Hepatocyte (in vitro differentiated cells): ENCODE measurements around the gene KCNMA1. TPM values are rescaled to one million over a fixed set of nuclear protein-coding genes. Genes with fewer than 3 reads are reported as not detected.

Experiments
- DNase-seq: peaks from one replicate; pipeline ENCODE4 v3.0.0-alpha.2; 2016; ENCODE audit warnings: low spot score
- H2AFZ ChIP-seq: fragments of 200-600 bp; sonication (generic); 2 replicates; pipeline ENCODE4 v1.6.0; 2016; ENCODE audit warnings: antibody characterized with exemption, mild to moderate bottlenecking
- H3K27ac ChIP-seq: fragments of 200-600 bp; sonication (generic); 2 replicates; pipeline ENCODE4 v1.5.1; 2016; ENCODE audit warnings: mild to moderate bottlenecking
- H3K27me3 ChIP-seq: fragments of 200-600 bp; sonication (generic); 2 replicates; pipeline ENCODE4 v1.6.1; 2016
- H3K36me3 ChIP-seq: fragments of 200-600 bp; sonication (generic); replicated peaks from 2 replicates; pipeline ENCODE4 v1.5.1; 2016; ENCODE audit warnings: low read depth; ENCODE audit not compliant: insufficient read depth
- H3K4me1 ChIP-seq: fragments of 200-600 bp; sonication (generic); 2 replicates; pipeline ENCODE4 v1.5.1; 2016; ENCODE audit warnings: mild to moderate bottlenecking, moderate library complexity; ENCODE audit not compliant: insufficient read depth
- H3K4me2 ChIP-seq: fragments of 200-600 bp; sonication (generic); 2 replicates; pipeline ENCODE4 v1.6.0; 2016
- H3K4me3 ChIP-seq: fragments of 200-600 bp; sonication (generic); 2 replicates; pipeline ENCODE4 v1.5.1; 2016; ENCODE audit warnings: mild to moderate bottlenecking
- H3K79me2 ChIP-seq: fragments of 200-600 bp; sonication (generic); 2 replicates; pipeline ENCODE4 v1.6.0; 2017; ENCODE audit warnings: mild to moderate bottlenecking
- H3K9me2 ChIP-seq: fragments of 200-600 bp; sonication (generic); replicated peaks from 2 replicates; pipeline ENCODE4 v1.6.0; 2017; ENCODE audit warnings: mild to moderate bottlenecking; ENCODE audit not compliant: insufficient read depth
- H3K9me3 ChIP-seq: fragments of 200-600 bp; sonication (generic); 2 replicates; pipeline ENCODE4 v1.5.1; 2016; ENCODE audit warnings: low read depth, mild to moderate bottlenecking
- H4K20me1 ChIP-seq: fragments of 200-600 bp; sonication (generic); 2 replicates; pipeline ENCODE4 v1.6.0; 2016; ENCODE audit warnings: mild to moderate bottlenecking; ENCODE audit not compliant: insufficient read depth, poor library complexity, severe bottlenecking
- EZH2 ChIP-seq: fragments of 200-600 bp; sonication (generic); IDR thresholded peaks from 2 replicates; pipeline ENCODE4 v1.6.1; 2016; ENCODE audit warnings: antibody characterized with exemption, mild to moderate bottlenecking, borderline replicate concordance
- EZH2phosphoT487 ChIP-seq: fragments of 200-600 bp; sonication (generic); IDR thresholded peaks from one replicate; pipeline ENCODE4 v1.6.1; 2018; ENCODE audit warnings: antibody characterized with exemption, mild to moderate bottlenecking, low read depth, moderate library complexity; ENCODE audit not compliant: unreplicated experiment, severe bottlenecking
- WGBS: methylation state at CpG from one replicate; pipeline ENCODE4 v1.1.6; 2016; ENCODE audit warnings: low lambda C conversion rate; ENCODE audit errors: missing lambda C conversion rate; 5-methylcytosine and 5-hydroxymethylcytosine counted together
- polyA plus RNA-seq: library from polyadenylated mRNA; unstranded; fragments of >200 nt; fragmentation: Nextera tagmentation; extraction: Ambion mirVana; gene quantifications from 2 replicates; pipeline ENCODE4 v1.2.1, GENCODE V29; 2016
- total RNA-seq: library from RNA; depleted of rRNA; stranded (reverse); fragments of >200 nt; gene quantifications from 2 replicates; pipeline ENCODE4 v1.2.3, GENCODE V29; 2014
- TF ChIP-seq, protein P1 (sequence below): fragments of 200-600 bp; sonication (generic); IDR thresholded peaks from 2 replicates; pipeline ENCODE4 v1.5.1; 2016; ENCODE audit warnings: antibody characterized with exemption, mild to moderate bottlenecking; ENCODE audit not compliant: poor library complexity

The KCNMA1 gene
- total and polyA plus RNA-seq, 2 experiments from 2014 or later, result 42.6 to 73.3 TPM

DNA sequence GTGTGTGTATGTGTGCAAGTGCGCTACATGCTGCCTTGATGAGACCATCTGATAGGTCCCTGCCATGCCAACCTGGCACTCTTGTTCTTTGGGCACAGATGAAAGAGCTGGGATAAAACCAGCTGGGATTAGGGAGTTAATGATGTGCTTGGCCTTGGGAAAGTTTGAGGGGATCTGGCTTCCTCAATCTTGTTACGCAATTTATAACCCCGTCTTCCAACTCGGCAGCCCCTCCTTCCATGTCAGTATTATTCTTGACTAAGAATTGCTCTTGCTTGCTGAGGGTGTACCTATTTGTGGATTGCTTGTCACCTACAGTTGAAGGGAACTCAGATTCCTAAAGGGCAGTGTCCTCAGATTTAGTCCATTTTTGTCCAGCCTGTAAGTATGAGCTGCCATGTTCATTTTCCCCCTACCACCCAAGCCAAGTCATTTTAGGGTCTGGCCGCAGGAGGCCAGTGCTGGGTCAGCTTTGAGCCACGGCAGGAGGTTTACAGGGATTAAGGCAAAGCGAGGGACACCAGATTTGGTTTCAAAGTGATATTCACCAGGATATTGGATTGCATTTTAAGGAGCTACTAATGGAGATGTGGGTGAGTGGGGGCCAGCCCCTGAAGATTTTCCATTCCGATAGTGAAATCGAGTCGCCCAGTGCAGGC, 34.1 kb upstream of the KCNMA1 start:
- Histone ChIP-seq H3K4me1 (no peaks in the 10 kb centered on the region), H4K20me1 (no peaks in the 10 kb centered on the region), H3K79me2 (no peaks in the 10 kb centered on the region), H3K27me3 (no peaks in the 10 kb centered on the region), H3K36me3 (no peaks in the 10 kb centered on the region), H3K4me2 (no peak overlapping the region), H2AFZ (no peak overlapping the region), H3K27ac (no peak overlapping the region), H3K4me3 (no peak overlapping the region), H3K9me3 (no peaks in the 10 kb centered on the region), H3K9me2 (no peaks in the 10 kb centered on the region)
- WGBS, result 74% methylated on average over 10 of the region's 10 CpGs
- DNase-seq, result no peak
- TF ChIP-seq EZH2, result no peak
- TF ChIP-seq, protein P1, sequence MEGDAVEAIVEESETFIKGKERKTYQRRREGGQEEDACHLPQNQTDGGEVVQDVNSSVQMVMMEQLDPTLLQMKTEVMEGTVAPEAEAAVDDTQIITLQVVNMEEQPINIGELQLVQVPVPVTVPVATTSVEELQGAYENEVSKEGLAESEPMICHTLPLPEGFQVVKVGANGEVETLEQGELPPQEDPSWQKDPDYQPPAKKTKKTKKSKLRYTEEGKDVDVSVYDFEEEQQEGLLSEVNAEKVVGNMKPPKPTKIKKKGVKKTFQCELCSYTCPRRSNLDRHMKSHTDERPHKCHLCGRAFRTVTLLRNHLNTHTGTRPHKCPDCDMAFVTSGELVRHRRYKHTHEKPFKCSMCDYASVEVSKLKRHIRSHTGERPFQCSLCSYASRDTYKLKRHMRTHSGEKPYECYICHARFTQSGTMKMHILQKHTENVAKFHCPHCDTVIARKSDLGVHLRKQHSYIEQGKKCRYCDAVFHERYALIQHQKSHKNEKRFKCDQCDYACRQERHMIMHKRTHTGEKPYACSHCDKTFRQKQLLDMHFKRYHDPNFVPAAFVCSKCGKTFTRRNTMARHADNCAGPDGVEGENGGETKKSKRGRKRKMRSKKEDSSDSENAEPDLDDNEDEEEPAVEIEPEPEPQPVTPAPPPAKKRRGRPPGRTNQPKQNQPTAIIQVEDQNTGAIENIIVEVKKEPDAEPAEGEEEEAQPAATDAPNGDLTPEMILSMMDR, result no peak
- TF ChIP-seq EZH2phosphoT487, result no peak

DNA sequence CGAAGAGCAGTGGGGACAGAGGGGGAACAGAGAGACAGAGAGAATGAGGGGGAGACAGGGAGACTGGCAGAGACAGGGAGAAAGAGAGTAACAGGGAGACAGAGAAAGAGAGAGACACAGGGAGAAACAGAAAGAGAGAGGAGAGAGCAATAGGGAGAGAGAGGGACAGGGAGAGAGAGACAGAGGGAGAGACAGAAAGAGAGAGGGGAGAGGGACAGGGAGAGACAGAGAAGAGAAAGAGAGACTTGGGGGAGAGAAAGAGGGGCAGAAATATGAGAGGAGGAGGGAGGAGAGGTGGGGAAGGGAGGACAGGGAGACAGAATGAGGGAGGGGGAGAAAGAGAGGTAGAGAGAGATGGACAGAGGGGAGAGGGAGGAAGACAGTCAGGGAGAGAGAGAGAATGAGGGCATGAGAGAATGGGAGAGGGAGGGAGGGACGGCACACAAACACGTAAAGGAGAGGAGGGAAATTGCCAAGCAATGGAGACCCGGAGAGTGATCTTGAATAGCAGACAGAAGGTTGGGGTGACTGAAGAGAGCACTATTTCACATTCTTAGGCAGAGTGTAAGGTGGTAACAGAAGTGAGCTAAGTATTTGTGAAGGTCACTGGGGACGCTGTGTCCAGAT, 33.3 kb upstream of the KCNMA1 start:
- no peak for DNase-seq
- Histone ChIP-seq H3K36me3 (no peaks in the 10 kb centered on the region), H4K20me1 (no peaks in the 10 kb centered on the region)

DNA sequence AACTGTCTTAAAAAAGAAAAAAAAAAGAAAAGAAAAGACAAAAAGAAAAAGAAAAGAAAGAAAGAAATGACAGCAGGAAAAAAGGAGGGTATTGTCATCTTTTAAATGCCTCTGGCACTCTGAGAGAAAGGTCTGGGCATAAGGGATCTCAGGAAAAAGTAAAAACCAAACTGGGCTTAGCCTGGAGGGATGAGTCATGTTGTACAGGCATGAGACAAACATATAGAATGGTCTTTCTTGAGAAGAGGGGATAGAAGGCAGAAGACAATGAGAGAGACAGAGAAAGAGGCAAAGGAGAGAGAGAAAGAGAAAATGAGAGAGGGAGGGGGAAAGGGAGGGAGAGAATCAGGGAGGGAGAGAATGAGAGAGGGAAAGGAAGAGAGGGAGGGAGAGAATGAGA, 32.3 kb upstream of the KCNMA1 start:
- TF ChIP-seq EZH2phosphoT487, result no peak
- TF ChIP-seq, protein P1, result no peak
- no peak for TF ChIP-seq EZH2
- Histone ChIP-seq H3K9me2 (no peaks in the 10 kb centered on the region), H3K4me2 (no peak overlapping the region), H3K79me2 (no peaks in the 10 kb centered on the region), H4K20me1 (no peaks in the 10 kb centered on the region), H3K27me3 (no peaks in the 10 kb centered on the region), H3K9me3 (no peaks in the 10 kb centered on the region), H3K4me3 (no peak overlapping the region), H3K4me1 (no peaks in the 10 kb centered on the region), H2AFZ (no peak overlapping the region), H3K36me3 (no peaks in the 10 kb centered on the region), H3K27ac (no peak overlapping the region)
- no peak for DNase-seq

More for the DNA sequence above, 33.3 kb upstream of the KCNMA1 start:
- Histone ChIP-seq H2AFZ (no peak overlapping the region), H3K4me3 (no peak overlapping the region), H3K9me3 (no peaks in the 10 kb centered on the region), H3K79me2 (no peaks in the 10 kb centered on the region), H3K27ac (no peak overlapping the region), H3K4me2 (no peak overlapping the region), H3K9me2 (no peaks in the 10 kb centered on the region), H3K27me3 (no peaks in the 10 kb centered on the region), H3K4me1 (no peaks in the 10 kb centered on the region)
- WGBS, result 83% methylated on average over 2 of the region's 5 CpGs
- TF ChIP-seq, protein P1, result no peak
- TF ChIP-seq EZH2phosphoT487, result no peak
- no peak for TF ChIP-seq EZH2
